Nephron (organoid): ENCODE measurements around the gene OOSP3.

Experiments used
- H3K27ac Mint-ChIP-seq, 3 experiments: 2 replicates each; pipeline ENCODE4 v1.8.0; 2020; ENCODE audit warnings: mixed read lengths in 3 of 3, mild to moderate bottlenecking in 2 of 3, moderate library complexity in 1 of 3
- H3K27me3 Mint-ChIP-seq: 2 replicates; pipeline ENCODE4 v1.8.0; 2021; ENCODE audit warnings: low read depth, mild to moderate bottlenecking, moderate library complexity, mixed read lengths
- H3K36me3 Mint-ChIP-seq: 2 replicates; pipeline ENCODE4 v1.8.0; 2020; ENCODE audit warnings: low read depth, mixed read lengths
- H3K4me1 Mint-ChIP-seq: 2 replicates; pipeline ENCODE4 v1.8.0; 2020; ENCODE audit warnings: mixed read lengths
- H3K4me3 Mint-ChIP-seq, 3 experiments: 2 replicates each; pipeline ENCODE4 v1.8.0; 2020; ENCODE audit warnings: mild to moderate bottlenecking in 3 of 3, mixed read lengths in 3 of 3, moderate library complexity in 2 of 3
- H3K9me3 Mint-ChIP-seq: 2 replicates; pipeline ENCODE4 v1.8.0; 2020; ENCODE audit warnings: mixed read lengths
- CTCF ChIP-seq, 3 experiments: fragments of 200-600 bp; sonication (generic); IDR thresholded peaks; one replicate each; pipeline ENCODE4 v1.5.0; 2021; ENCODE audit warnings: antibody characterized with exemption in 3 of 3; ENCODE audit not compliant: unreplicated experiment in 3 of 3

Gene OOSP3

DNA sequence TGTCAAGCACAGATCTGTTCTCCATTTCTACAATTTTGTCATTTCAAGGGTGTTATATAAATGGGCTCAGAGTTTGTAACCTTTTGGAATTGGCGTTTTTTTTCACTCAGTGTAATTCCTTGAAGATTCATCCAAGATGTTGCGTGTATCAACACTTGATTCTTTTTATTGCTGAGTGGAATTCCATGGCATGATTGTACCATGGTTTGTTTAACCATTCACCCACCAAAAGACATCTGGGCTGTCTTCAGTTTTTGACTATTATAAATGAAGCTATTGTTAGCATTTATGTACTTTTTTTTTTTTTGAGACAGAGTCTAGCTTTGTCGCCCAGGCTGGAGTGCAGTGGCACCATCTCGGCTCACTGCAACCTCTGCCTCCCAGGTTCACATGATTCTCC is 62.5 kb downstream of the OOSP3 start:
- no peaks in the 10 kb centered on the region for H3K4me1 Mint-ChIP-seq
- no peak for TF ChIP-seq CTCF (IDR thresholded peaks at IDR 0.05; ENCODE audit: unreplicated experiment in 3 of 3)
- no peaks in the 10 kb centered on the region for H3K36me3 Mint-ChIP-seq
- H3K27me3 Mint-ChIP-seq = no peaks in the 10 kb centered on the region
- H3K9me3 Mint-ChIP-seq = no peaks in the 10 kb centered on the region
- H3K4me3 Mint-ChIP-seq = no peak overlapping the region
- H3K27ac Mint-ChIP-seq = no peak overlapping the region

DNA sequence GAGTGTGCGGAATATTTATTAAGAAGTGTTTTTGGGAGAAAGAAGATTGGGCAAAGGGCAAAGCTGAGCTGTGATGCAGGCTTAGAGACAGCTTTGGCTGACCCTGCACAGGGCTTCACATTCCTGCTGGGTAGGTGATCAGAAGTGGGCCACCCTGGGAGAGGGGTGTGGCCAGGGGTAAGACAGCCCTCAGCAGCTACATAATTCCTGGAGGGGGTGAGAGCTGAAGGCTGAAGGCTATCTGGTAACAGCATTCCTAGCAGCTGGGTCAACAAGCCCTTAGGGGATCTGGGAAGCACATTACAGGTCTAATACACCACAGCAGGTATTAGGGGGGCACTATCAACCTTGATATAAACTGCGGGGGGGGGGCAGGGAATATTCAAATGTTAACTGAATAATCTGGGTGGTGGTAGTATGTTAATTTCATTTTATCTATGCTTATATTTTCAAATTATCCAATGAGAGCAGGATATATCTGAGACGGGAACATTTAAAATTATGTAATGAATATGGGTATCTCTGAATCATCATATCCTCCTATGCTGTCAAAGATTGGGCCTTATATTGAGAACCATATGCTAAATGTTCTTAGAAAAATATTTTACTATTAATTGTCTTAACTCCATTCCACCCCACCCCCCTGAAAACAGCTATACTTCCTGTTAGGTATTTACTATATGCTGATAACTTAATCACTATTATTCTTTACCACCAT is 65.6 kb downstream of the OOSP3 start:
- Mint-ChIP-seq H3K4me1 (no peaks in the 10 kb centered on the region), H3K27me3 (no peaks in the 10 kb centered on the region), H3K9me3 (no peaks in the 10 kb centered on the region), H3K27ac (no peak overlapping the region), H3K4me3 (no peak overlapping the region), H3K36me3 (no peaks in the 10 kb centered on the region)
- no peak for TF ChIP-seq CTCF (IDR thresholded peaks at IDR 0.05; ENCODE audit: unreplicated experiment in 3 of 3)

DNA sequence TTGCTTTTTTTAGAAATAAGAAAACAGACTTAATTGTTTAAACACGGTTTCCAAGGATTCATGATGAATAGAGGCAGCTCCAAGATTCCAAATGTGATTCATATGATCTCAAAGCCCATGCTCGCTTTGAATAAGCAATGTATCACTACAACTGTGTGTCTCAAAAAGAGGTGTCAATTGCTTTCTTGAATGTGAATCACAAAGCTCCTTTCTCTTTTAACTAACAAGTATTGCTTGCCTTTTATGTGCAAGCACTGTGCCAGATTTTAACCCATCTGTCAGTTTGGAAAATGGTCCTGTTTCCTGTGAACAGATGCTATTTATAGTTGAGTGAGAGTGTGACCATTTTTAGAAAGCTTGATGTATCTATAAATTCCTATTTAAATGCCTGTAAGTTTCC is 66.1 kb downstream of the OOSP3 start:
- H3K36me3 Mint-ChIP-seq = no peaks in the 10 kb centered on the region

More for the DNA sequence above, 66.1 kb downstream of the OOSP3 start:
- no peaks in the 10 kb centered on the region for H3K4me1 Mint-ChIP-seq
- H3K27ac Mint-ChIP-seq = no peak overlapping the region
- H3K9me3 Mint-ChIP-seq = no peaks in the 10 kb centered on the region
- H3K4me3 Mint-ChIP-seq = no peak overlapping the region
- H3K27me3 Mint-ChIP-seq = no peaks in the 10 kb centered on the region
- TF ChIP-seq CTCF (IDR thresholded peaks at IDR 0.05; ENCODE audit: unreplicated experiment in 3 of 3) = no peak
